GM19043 (cell line): ENCODE measurements around the gene NUDT16.

ENCODE experiments used
- ATAC-seq: cut with Tn5 transposase; IDR thresholded peaks from one replicate; pipeline ENCODE4 v1.9.1; 2021; ENCODE audit warnings: low read depth; ENCODE audit not compliant: unreplicated experiment

NUDT16 gene

GRCh38 chr3:131435000-131435399 lies 53.4 kb downstream of the NUDT16 start:
- ATAC-seq: no peak
